Globus pallidus (tissue), 1 donor: ENCODE measurements around the gene CEP41.

Experiments used
- DNase-seq: peaks from one replicate; pipeline ENCODE4 v3.0.0-alpha.2; 2015; ENCODE audit warnings: low spot score

CEP41 gene

DNA sequence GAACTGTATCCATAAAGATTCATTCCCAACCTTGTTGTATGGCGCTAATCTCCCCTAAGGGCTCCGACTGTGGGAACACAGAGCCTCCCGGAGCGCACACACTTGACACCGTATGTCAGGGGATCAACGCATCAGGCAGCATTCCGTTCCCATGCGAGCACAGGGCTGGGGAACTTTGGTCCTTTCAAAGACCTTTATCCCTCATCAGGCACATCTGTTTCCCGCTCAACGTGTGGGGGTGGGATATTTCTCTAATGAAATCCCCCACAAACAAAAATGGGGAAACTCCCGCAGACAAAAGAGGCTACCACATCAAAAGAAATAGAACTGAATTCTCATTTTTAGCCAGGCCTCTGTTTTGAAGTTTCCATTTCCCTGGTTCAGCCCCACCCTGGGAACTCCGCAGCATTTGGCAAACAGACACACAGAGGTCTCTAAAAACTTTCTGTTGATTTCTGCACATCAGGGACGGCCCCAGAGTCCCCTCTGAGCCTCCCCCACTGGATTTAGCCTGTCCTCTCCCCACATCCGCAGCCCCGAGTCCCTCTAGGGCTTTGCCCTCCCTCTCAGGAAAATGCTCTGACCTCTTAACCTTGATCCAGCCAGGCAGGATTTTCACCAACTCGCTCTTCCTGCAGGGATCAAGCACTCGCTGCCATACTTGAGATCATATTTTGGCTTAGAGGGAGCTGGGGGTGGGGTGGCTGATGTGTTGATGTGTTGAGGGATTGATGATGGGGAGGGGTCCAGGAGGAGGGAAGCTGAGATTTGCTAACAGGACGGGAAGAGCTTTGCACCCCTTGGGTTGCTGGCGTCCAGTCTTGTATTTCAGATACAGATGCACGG, 89.6 kb downstream of the CEP41 start:
- DNase-seq: no peak

- no peak for DNase-seq
These were observed 90.7 kb downstream of the CEP41 start for GRCh38 chr7:130349911-130350782.

GRCh38 chr7:130346941-130347340, 93.9 kb downstream of the CEP41 start:
- no peak for DNase-seq

GRCh38 chr7:130346177-130346905, 94.5 kb downstream of the CEP41 start:
- no peak for DNase-seq

DNA sequence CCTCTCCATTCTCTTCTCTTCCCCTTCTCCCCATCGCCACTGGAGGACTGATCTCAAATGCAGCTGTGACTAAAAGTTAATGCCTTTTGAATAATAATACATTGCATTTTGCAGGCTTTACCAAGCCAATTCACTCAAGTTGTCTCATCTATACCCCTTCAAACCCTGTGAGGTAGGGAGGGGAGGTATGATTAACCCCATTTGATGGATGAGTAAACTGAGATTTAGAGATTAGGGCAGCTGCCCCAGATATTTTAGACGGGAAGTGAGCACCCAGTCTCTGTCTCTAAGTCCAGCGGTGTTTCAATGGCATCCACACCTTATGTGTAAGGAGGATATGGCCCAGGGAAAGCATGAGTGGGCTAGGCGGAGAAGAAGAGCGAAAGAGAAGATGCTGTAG, 95.1 kb downstream of the CEP41 start:
- no peak for DNase-seq

GRCh38 chr7:130345136-130345535, 95.7 kb downstream of the CEP41 start:
- DNase-seq: no peak

- no peak for DNase-seq
These were observed 96.4 kb downstream of the CEP41 start, which contains the start of gene CPA5 for GRCh38 chr7:130344271-130344866. Gene CPA5 (plus strand): TSS chr7:130344816. CDS start chr7:130346486, 1,670 bp downstream.
